Spleen (tissue), 7 donors: ENCODE measurements around the gene MARCHF2.

Experiments used
- CTCF ChIP-seq, 11 experiments: fragments of 200-600 bp in 7 of 11; fragments of 450-650 bp in 4 of 11; sonication (generic) in 4 of 11; IDR thresholded peaks in 8 of 11; conservative IDR thresholded peaks in 3 of 11; 1 replicate in 7 of 11; 2 replicates in 4 of 11; pipeline versions ENCODE4 v1.4.0 to v1.8.0; 2016 to 2021; ENCODE audit warnings: antibody characterized with exemption in 11 of 11, inconsistent platforms in 4 of 11, mild to moderate bottlenecking in 1 of 11
- POLR2A ChIP-seq, 3 donors: fragments of 450-650 bp; IDR thresholded peaks; one replicate each; pipeline ENCODE4 v1.5.1; 2017; ENCODE audit warnings: antibody characterized with exemption in 3 of 3, mild to moderate bottlenecking in 1 of 3
- POLR2AphosphoS5 ChIP-seq, 3 donors: sonication (generic); formaldehyde crosslinking; IDR thresholded peaks; one replicate each; pipeline ENCODE4 v1.5.1; 2017; ENCODE audit warnings: antibody characterized with exemption in 3 of 3
- donor health status: DM: no; HTN: no; CAD: no; lungs with moderate emphysema.
- donor health status: DM: no; HTN: no; CAD: no.
- donor health status: DM: no; HTN: no; CAD: no.

- TF ChIP-seq POLR2AphosphoS5 (IDR thresholded peaks at IDR 0.05) (no peak), CTCF (IDR thresholded peaks at IDR 0.05 in 8 of 11, conservative IDR thresholded peaks at IDR 0.05 in 3 of 11) (no peak), POLR2A (IDR thresholded peaks at IDR 0.05) (no peak)
These were observed 25.2 kb upstream of the MARCHF2 start for GRCh38 chr19:8387688-8388611.
